ENCODE measurements around the gene INPP5A.

DNA sequence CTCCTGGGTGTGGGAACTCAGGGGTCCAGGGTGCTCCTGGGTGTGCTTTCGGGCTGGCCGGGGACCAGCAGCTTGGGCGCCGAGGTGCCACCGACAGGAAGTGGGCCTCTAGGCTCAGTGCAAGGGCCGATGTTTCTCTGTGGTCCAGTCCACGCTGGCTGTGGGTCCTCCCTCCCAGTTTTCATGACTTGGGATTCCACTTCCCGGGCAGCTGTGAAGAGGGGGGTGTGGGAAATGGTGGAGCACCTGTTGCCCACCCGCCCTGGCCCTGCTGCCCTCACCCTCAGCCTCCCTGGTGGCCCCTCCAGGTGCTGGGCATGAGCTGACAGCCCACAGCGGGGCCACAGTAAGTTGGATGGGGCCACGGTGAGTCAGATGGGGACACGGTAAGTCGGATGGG lies 189.8 kb downstream of the INPP5A start:
- TF ChIP-seq, protein P1, sequence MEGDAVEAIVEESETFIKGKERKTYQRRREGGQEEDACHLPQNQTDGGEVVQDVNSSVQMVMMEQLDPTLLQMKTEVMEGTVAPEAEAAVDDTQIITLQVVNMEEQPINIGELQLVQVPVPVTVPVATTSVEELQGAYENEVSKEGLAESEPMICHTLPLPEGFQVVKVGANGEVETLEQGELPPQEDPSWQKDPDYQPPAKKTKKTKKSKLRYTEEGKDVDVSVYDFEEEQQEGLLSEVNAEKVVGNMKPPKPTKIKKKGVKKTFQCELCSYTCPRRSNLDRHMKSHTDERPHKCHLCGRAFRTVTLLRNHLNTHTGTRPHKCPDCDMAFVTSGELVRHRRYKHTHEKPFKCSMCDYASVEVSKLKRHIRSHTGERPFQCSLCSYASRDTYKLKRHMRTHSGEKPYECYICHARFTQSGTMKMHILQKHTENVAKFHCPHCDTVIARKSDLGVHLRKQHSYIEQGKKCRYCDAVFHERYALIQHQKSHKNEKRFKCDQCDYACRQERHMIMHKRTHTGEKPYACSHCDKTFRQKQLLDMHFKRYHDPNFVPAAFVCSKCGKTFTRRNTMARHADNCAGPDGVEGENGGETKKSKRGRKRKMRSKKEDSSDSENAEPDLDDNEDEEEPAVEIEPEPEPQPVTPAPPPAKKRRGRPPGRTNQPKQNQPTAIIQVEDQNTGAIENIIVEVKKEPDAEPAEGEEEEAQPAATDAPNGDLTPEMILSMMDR (conservative IDR thresholded peaks at IDR 0.05; ENCODE audit: low read length): no peak
- TF ChIP-seq EZH2phosphoT487 (IDR thresholded peaks at IDR 0.05; ENCODE audit: borderline replicate concordance): no peak

Data from Loucy (cell line).